CD8-positive, alpha-beta memory T cell (primary cell): Measurements from ENCODE around the gene HMSD. TPM values are rescaled to one million over a fixed set of nuclear protein-coding genes. Genes with fewer than 3 reads are reported as not detected.

ENCODE experiments used
- CTCF ChIA-PET: fragments of 350-600 bp; sonication (Branson Sonifier 250); formaldehyde crosslinking; loops from one replicate; lab custom pipeline; 2021; ENCODE audit warnings: antibody characterized with exemption; lab: Charles Lee
- POLR2A ChIA-PET: fragments of 350-600 bp; sonication (Branson Sonifier 250); formaldehyde crosslinking; loops from one replicate; lab custom pipeline; 2021; ENCODE audit warnings: antibody characterized with exemption; lab: Charles Lee
- DNase-seq, 5 donors: peaks; one replicate each; pipeline versions ENCODE4 v3.0.0 to v3.0.0-alpha.2; 2020 to 2022; ENCODE audit warnings: mixed read lengths in 1 of 5
- H3K27ac ChIP-seq: one replicate; pipeline ENCODE4 v1.7.0; 2013; ENCODE audit warnings: low read depth, mild to moderate bottlenecking, low read length, moderate library complexity
- H3K27me3 ChIP-seq: 2 replicates; pipeline ENCODE4 v1.7.0; 2013; ENCODE audit warnings: low read length, mild to moderate bottlenecking; ENCODE audit not compliant: insufficient read depth, poor library complexity, severe bottlenecking
- H3K36me3 ChIP-seq: 2 replicates; pipeline ENCODE4 v1.7.0; 2013; ENCODE audit warnings: mild to moderate bottlenecking, low read length, moderate library complexity; ENCODE audit not compliant: insufficient read depth
- H3K4me1 ChIP-seq: 2 replicates; pipeline ENCODE4 v1.7.0; 2013; ENCODE audit warnings: mild to moderate bottlenecking, low read length, moderate library complexity; ENCODE audit not compliant: insufficient read depth
- H3K4me3 ChIP-seq: 2 replicates; pipeline ENCODE4 v1.7.0; 2013; ENCODE audit warnings: mild to moderate bottlenecking, low read length
- H3K9me3 ChIP-seq: 2 replicates; pipeline ENCODE4 v1.7.0; 2013; ENCODE audit warnings: mild to moderate bottlenecking, low read length
- H3K27ac Mint-ChIP-seq, 8 donors: one replicate each; pipeline ENCODE4 v1.8.0; 2020 to 2021; ENCODE audit warnings: mixed read lengths in 8 of 8, mild to moderate bottlenecking in 6 of 8, inconsistent platforms in 3 of 8, moderate library complexity in 3 of 8
- H3K27me3 Mint-ChIP-seq, 2 donors: one replicate each; pipeline ENCODE4 v1.8.0; 2020 to 2021; ENCODE audit warnings: mixed read lengths in 2 of 2, mild to moderate bottlenecking in 1 of 2, moderate library complexity in 1 of 2
- H3K36me3 Mint-ChIP-seq, 3 donors: one replicate each; pipeline ENCODE4 v1.8.0; 2020 to 2021; ENCODE audit warnings: mixed read lengths in 3 of 3, inconsistent platforms in 1 of 3, mild to moderate bottlenecking in 1 of 3
- H3K4me1 Mint-ChIP-seq, 3 donors: one replicate each; pipeline ENCODE4 v1.8.0; 2020 to 2021; ENCODE audit warnings: mixed read lengths in 3 of 3, inconsistent platforms in 1 of 3, mild to moderate bottlenecking in 1 of 3
- H3K4me3 Mint-ChIP-seq, 7 donors: one replicate each; pipeline ENCODE4 v1.8.0; 2020 to 2021; ENCODE audit warnings: mixed read lengths in 7 of 7, mild to moderate bottlenecking in 6 of 7, moderate library complexity in 4 of 7, inconsistent platforms in 2 of 7
- H3K9me3 Mint-ChIP-seq, 5 donors: one replicate each; pipeline ENCODE4 v1.8.0; 2020 to 2022; ENCODE audit warnings: mixed read lengths in 5 of 5, mild to moderate bottlenecking in 3 of 5, moderate library complexity in 2 of 5, inconsistent platforms in 1 of 5
- polyA plus RNA-seq: library from polyadenylated mRNA; unstranded; fragments of 300-500 nt; fragmentation: Illumina TruSeq; gene quantifications from one replicate; pipeline ENCODE4 v1.2.3, GENCODE V29; 2021
- total RNA-seq, 2 experiments: library from RNA; stranded (reverse); gene quantifications; one replicate each; pipeline ENCODE4 v1.2.3, GENCODE V29; 2021

The HMSD gene
- total and polyA plus RNA-seq, 3 experiments from 2014 or later: 9.8 to 11.4 TPM; not detected in 1

DNA sequence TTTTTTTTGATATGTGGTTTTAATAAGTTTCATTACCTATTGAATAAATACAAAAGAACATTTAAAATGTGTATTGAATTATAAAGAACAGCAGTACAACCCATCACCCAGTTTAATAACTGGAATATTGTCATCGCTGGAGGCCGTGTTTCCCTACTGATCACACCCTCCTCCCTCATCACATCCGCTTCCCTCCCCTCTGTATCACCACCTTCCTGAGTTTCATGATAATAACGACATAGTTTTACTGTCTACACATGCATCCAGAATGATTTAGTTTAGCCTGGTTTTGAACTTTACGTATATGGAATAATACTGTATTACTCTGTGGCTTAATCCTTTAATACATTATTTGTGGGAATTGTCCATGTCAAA lies 22.9 kb downstream of the HMSD start:
- POLR2A ChIA-PET: no interaction called here
- Mint-ChIP-seq H3K9me3 (no peaks in the 10 kb centered on the region), H3K36me3 (peaks cover 0 to 5% (median 0%) of the 10 kb centered on the region in 3 donors), H3K27ac (peak overlapping the region in 5 of 8 donors; percentile 26 to 99 (median 83)), H3K4me1 (peaks cover 28 to 48% (median 35%) of the 10 kb centered on the region in 3 donors), H3K4me3 (peak overlapping the region in 6 of 7 donors; percentile 85 to 99 (median 96)), H3K27me3 (peaks cover 0 to 1% of the 10 kb centered on the region in 2 donors)
- no peak overlapping the region for H3K27ac ChIP-seq
- no peaks in the 10 kb centered on the region for H3K27me3 ChIP-seq
- peaks cover 16% of the 10 kb centered on the region for H3K4me1 ChIP-seq
- H3K4me3 ChIP-seq: no peak overlapping the region
- no peak for DNase-seq
- no peaks in the 10 kb centered on the region for H3K36me3 ChIP-seq
- H3K9me3 ChIP-seq: no peaks in the 10 kb centered on the region
- CTCF ChIA-PET: no interaction called here

DNA sequence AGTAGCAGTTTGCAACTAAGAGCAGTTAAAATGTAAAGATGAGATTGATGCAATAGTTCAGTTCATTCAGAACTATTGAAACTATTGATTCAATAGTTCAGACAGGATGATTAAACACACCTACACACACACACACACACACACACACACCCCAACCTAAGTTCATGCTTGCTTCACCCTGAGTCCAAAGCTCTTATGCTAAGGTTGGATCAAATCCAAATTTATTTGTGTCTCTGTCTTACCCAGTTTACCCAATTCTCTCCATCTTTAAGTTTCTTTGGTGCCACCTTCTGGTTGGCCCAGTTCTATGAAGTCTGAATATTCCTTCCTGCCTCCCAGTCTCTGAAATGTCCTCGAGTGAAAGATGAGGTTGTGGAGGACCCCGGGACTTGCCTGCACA lies 25.9 kb downstream of the HMSD start:
- H3K27ac ChIP-seq: no peak overlapping the region
- ChIA-PET CTCF (interaction anchor here (1.2 to 1.9 kb wide), 2 partner anchors 12 to 17 kb away, joined by 3 to 8 read pairs; no protein-coding TSS in a partner anchor), POLR2A (no interaction called here)
- Mint-ChIP-seq H3K27me3 (peaks cover 0 to 1% of the 10 kb centered on the region in 2 donors), H3K36me3 (peaks cover 0 to 7% (median 0%) of the 10 kb centered on the region in 3 donors), H3K4me3 (peak overlapping the region in 1 of 7 donors; percentile 11), H3K4me1 (peaks cover 22 to 37% (median 29%) of the 10 kb centered on the region in 3 donors), H3K27ac (peak overlapping the region in 3 of 8 donors; percentile 14 to 24 (median 24)), H3K9me3 (no peaks in the 10 kb centered on the region)
- no peak overlapping the region for H3K4me3 ChIP-seq
- H3K4me1 ChIP-seq: peaks cover 8% of the 10 kb centered on the region
- no peaks in the 10 kb centered on the region for H3K9me3 ChIP-seq
- no peaks in the 10 kb centered on the region for H3K36me3 ChIP-seq
- no peak for DNase-seq
- no peaks in the 10 kb centered on the region for H3K27me3 ChIP-seq

DNA sequence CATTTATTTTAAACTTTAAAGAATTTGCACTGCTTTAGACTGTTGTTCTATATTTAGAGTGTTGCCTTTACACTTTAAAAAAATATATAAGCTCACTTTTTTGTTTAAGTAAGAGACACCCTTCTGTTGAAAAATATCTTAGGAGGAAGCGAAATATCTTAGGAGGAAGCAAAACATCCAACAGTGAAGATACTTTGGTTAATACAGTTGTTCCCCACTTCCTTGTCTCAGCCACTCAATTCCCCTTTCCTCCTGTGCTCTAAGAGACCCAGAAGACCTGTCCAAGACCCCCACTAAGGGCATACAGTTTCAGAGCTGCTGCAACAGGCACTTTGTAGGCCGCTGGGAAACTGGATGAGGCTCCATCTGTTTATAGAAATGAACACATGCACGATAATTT lies 26.5 kb downstream of the HMSD start:
- Histone ChIP-seq H3K4me3 (no peak overlapping the region), H3K36me3 (no peaks in the 10 kb centered on the region), H3K27me3 (no peaks in the 10 kb centered on the region), H3K9me3 (no peaks in the 10 kb centered on the region), H3K27ac (no peak overlapping the region), H3K4me1 (peaks cover 7% of the 10 kb centered on the region)
- Mint-ChIP-seq H3K27me3 (peaks cover 0 to 1% of the 10 kb centered on the region in 2 donors), H3K27ac (peak overlapping the region in 1 of 8 donors; percentile 34), H3K9me3 (no peaks in the 10 kb centered on the region), H3K4me3 (no peak overlapping the region), H3K36me3 (peaks cover 0 to 9% (median 0%) of the 10 kb centered on the region in 3 donors), H3K4me1 (peaks cover 24 to 35% (median 27%) of the 10 kb centered on the region in 3 donors)
- DNase-seq: no peak
- ChIA-PET POLR2A (no interaction called here), CTCF (interaction anchor here (1.2 to 2.3 kb wide), 2 partner anchors 12 to 18 kb away, joined by 3 to 12 read pairs; no protein-coding TSS in a partner anchor)

DNA sequence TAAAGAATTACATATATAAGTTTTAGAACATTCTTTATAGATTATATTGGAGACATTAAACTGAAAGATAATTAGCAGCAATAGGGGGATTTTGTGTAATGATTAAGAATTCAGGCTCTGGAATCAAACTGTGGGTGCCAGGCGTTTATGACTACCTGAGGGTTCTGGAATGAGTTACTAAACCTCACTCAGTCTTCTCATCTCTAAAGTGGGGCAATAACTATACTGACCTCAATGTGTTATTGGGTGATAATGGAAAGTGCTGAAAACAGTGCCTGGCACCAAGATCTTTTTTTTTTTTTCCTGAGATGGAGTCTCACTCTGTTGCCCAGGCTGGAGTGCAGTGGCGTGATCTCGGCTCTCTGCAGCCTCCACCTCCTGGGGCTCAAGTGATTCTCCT lies 27.9 kb downstream of the HMSD start:
- Mint-ChIP-seq H3K9me3 (no peaks in the 10 kb centered on the region), H3K4me1 (peaks cover 12 to 21% (median 13%) of the 10 kb centered on the region in 3 donors), H3K36me3 (peaks cover 6 to 22% (median 9%) of the 10 kb centered on the region in 3 donors), H3K4me3 (no peak overlapping the region), H3K27me3 (peaks cover 0 to 1% of the 10 kb centered on the region in 2 donors), H3K27ac (peak overlapping the region in 1 of 8 donors; percentile 43)
- POLR2A ChIA-PET: no interaction called here
- H3K4me3 ChIP-seq: no peak overlapping the region
- no peak overlapping the region for H3K27ac ChIP-seq
- H3K4me1 ChIP-seq: no peaks in the 10 kb centered on the region
- CTCF ChIA-PET: interaction anchor here (0.7 to 2.3 kb wide), 2 partner anchors 13 to 40 kb away, joined by 3 to 12 read pairs; no protein-coding TSS in a partner anchor
- H3K36me3 ChIP-seq: peaks cover 6% of the 10 kb centered on the region
- H3K27me3 ChIP-seq: no peaks in the 10 kb centered on the region
- no peak for DNase-seq
- no peaks in the 10 kb centered on the region for H3K9me3 ChIP-seq

DNA sequence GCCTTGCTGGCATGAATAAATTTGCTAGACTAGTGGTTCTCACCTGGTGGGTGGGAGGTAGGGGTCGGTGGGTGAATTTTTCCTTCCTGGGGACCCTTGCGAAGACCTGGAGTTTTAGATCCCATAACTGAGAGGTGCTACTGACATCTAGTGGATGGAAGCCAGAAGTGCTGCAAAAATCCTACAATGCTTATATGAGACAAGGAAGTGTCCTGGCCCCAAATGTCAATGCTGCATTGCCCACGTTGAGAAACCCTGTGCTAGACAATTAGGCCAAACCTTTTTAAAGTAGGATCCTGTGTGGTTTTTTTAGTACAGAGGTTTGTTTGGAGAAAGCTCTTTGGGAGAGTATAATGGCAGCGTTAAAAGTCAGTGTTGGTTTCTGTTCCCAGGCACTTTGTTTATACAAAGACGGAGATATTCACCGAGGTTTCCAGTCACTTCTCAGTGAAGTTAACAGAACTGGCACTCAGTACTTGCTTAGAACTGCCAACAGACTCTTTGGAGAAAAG lies 30.4 kb downstream of the HMSD start:
- DNase-seq: peak in 4 of 5 donors; percentile 21 to 57 (median 34)
- peaks cover 11 to 19% (median 11%) of the 10 kb centered on the region in 3 donors for H3K4me1 Mint-ChIP-seq
- Histone ChIP-seq H3K27ac (no peak overlapping the region), H3K9me3 (no peaks in the 10 kb centered on the region), H3K27me3 (no peaks in the 10 kb centered on the region), H3K36me3 (peaks cover 8% of the 10 kb centered on the region), H3K4me1 (no peaks in the 10 kb centered on the region), H3K4me3 (no peak overlapping the region)
- peaks cover 0 to 1% of the 10 kb centered on the region in 2 donors for H3K27me3 Mint-ChIP-seq
- peak overlapping the region in 3 of 7 donors; percentile 5 to 29 (median 15) for H3K4me3 Mint-ChIP-seq
- peak overlapping the region in 3 of 8 donors; percentile 35 to 58 (median 45) for H3K27ac Mint-ChIP-seq
- H3K36me3 Mint-ChIP-seq: peaks cover 9 to 44% (median 23%) of the 10 kb centered on the region in 3 donors
- no peaks in the 10 kb centered on the region for H3K9me3 Mint-ChIP-seq
- CTCF ChIA-PET: interaction anchor here (0.8 to 1.0 kb wide), 2 partner anchors 16 to 471 kb away, joined by 3 to 6 read pairs; no protein-coding TSS in a partner anchor
- POLR2A ChIA-PET: no interaction called here

DNA sequence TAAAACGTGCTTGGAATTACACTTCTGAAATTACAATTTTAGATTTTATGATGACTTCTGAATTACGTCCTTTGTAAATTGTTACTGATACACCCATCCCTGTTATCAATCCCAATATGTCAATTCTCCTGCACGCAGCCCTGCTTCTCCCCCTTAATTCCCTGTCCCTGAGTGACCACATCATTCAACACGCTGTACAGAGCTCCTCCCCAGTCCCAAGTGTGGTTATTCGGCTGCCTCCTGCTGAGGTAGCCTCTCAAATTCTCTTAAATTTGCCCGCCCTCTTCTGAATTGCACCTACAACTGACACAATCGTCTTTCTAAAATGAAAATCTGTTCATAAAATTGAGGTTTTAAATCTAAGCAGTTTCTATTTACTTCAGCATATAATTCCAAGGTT lies 30.9 kb downstream of the HMSD start:
- H3K4me1 ChIP-seq: no peaks in the 10 kb centered on the region
- no peak overlapping the region for H3K4me3 ChIP-seq
- no peak for DNase-seq
- ChIA-PET POLR2A (no interaction called here), CTCF (interaction anchor here (0.8 to 1.0 kb wide), 2 partner anchors 17 to 471 kb away, joined by 3 to 6 read pairs; no protein-coding TSS in a partner anchor)
- H3K36me3 Mint-ChIP-seq: peaks cover 9 to 48% (median 23%) of the 10 kb centered on the region in 3 donors
- H3K9me3 Mint-ChIP-seq: no peaks in the 10 kb centered on the region
- no peaks in the 10 kb centered on the region for H3K27me3 ChIP-seq
- no peaks in the 10 kb centered on the region for H3K9me3 ChIP-seq
- H3K4me1 Mint-ChIP-seq: peaks cover 8 to 14% (median 11%) of the 10 kb centered on the region in 3 donors
- no peaks in the 10 kb centered on the region for H3K27me3 Mint-ChIP-seq
- peaks cover 8% of the 10 kb centered on the region for H3K36me3 ChIP-seq
- peak overlapping the region in 1 of 7 donors; percentile 64 for H3K4me3 Mint-ChIP-seq
- H3K27ac ChIP-seq: no peak overlapping the region
- H3K27ac Mint-ChIP-seq: peak overlapping the region in 3 of 8 donors; percentile 7 to 47 (median 38)

DNA sequence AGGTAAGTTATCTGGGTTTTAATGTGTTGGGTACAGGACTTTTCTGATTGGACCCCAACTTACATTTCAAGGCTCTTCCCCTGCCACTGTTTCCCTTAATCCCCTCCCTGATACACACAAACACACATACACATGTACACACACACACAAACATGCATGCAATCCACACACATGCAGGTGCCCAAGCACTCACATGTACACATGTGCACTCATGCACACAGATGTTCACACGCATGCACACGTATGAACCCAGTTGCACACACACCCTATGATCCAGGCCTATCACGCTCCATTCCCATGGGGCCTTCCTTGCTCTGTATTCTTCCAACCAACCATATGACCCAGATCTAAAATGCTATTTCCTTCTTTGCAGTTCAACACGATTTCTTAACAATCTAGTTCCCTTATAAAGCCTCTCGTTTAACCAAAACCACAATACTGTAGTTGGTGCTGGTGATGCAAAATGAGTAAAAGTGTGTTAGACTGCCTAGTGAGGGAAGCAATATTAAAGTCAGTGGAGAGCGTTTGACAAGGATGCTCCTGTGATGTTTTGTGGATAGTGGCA lies 31.9 kb downstream of the HMSD start:
- no peaks in the 10 kb centered on the region for H3K27me3 Mint-ChIP-seq
- H3K4me1 ChIP-seq: no peaks in the 10 kb centered on the region
- peaks cover 6 to 11% (median 11%) of the 10 kb centered on the region in 3 donors for H3K4me1 Mint-ChIP-seq
- no peak overlapping the region for H3K27ac ChIP-seq
- POLR2A ChIA-PET: no interaction called here
- peak overlapping the region in 2 of 8 donors; percentile 18 to 72 for H3K27ac Mint-ChIP-seq
- H3K36me3 Mint-ChIP-seq: peaks cover 9 to 58% (median 25%) of the 10 kb centered on the region in 3 donors
- CTCF ChIA-PET: no interaction called here
- H3K9me3 Mint-ChIP-seq: no peaks in the 10 kb centered on the region
- no peaks in the 10 kb centered on the region for H3K9me3 ChIP-seq
- no peak overlapping the region for H3K4me3 ChIP-seq
- H3K27me3 ChIP-seq: no peaks in the 10 kb centered on the region
- no peak overlapping the region for H3K4me3 Mint-ChIP-seq
- DNase-seq: no peak
- H3K36me3 ChIP-seq: peaks cover 8% of the 10 kb centered on the region

DNA sequence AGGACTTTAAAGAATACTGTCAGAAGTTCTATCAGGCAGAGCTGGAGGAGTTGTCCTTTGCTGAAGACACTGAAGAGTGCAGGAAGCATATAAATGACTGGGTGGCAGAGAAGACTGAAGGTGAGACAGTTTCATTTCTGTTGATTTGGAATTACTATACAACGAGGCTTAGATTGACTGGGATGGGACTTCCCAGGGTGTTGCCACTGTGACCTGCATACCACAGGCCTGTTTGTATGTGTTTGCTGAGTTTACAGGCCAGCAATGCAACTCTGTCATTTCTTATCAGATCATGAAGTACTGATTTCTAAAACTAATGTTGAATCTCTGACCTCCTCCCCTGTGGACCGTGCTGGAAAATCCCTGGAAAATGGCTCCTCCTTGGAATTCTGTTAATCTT lies 32.6 kb downstream of the HMSD start:
- Histone ChIP-seq H3K36me3 (peaks cover 8% of the 10 kb centered on the region), H3K9me3 (no peaks in the 10 kb centered on the region), H3K4me3 (no peak overlapping the region), H3K27me3 (no peaks in the 10 kb centered on the region), H3K27ac (no peak overlapping the region), H3K4me1 (no peaks in the 10 kb centered on the region)
- ChIA-PET CTCF (no interaction called here), POLR2A (no interaction called here)
- peaks cover 15 to 65% (median 30%) of the 10 kb centered on the region in 3 donors for H3K36me3 Mint-ChIP-seq
- no peaks in the 10 kb centered on the region for H3K9me3 Mint-ChIP-seq
- no peak for DNase-seq
- H3K27ac Mint-ChIP-seq: no peak overlapping the region
- H3K4me1 Mint-ChIP-seq: peaks cover 6 to 11% (median 11%) of the 10 kb centered on the region in 3 donors
- H3K27me3 Mint-ChIP-seq: no peaks in the 10 kb centered on the region
- no peak overlapping the region for H3K4me3 Mint-ChIP-seq
